GM12875 (cell line): ENCODE data around the gene PLXNA2.

Experiments used
- H3K4me3 ChIP-seq: one replicate; pipeline ENCODE4 v1.5.1; 2011; ENCODE audit warnings: low read depth, low read length, control low read depth
- TF ChIP-seq, protein P1 (sequence below): IDR thresholded peaks from 2 replicates; pipeline ENCODE4 v1.5.1; 2011; ENCODE audit warnings: low read depth, mild to moderate bottlenecking, control low read depth, inconsistent platforms, low read length, moderate library complexity, borderline replicate concordance; ENCODE audit not compliant: insufficient read depth

The PLXNA2 gene

DNA sequence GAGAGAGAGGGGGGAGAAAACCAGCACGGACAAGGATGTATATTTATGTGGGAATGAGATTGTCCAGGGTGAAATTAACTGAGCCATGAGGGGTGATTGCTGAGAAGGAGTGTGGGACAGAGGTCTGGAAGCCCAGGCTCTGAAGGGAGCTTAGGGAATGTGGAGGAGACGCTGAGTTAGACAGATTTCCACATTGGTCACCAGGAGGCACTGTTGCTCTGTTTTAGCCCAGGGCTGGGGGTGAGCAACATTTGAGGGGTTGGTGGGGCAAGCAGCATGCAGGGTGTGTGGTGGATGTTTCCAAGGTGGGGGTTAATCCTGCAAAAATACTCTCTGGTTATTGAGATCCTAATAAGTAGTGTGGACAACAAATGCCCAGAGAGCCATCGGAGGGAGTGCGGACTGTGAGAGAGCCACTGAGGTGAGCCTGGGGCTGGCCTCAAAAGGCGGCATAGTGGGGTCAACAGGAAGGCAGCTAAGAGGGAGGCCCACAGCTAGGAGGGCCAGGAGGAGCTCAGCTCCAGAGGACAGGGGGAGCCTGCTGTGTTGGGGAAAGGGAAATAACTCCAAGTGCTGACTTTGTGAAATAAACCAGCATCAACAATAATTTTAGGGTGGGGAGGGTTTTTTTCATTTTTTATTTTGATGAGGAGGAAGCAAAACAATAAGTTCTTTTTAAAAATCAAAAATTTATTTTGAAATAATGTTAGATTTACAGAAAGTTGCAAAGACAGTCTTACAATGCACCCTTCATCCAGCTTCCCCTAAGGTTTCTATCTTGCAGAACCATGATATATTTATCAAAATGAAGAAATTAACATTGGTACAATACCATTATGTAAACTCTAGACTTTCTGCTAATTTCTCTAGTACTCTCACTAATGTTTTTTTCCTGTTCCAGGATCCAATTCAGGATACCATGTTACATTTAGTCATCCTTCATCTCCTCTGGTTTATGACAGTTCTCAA, 250.4 kb downstream of the PLXNA2 start:
- TF ChIP-seq, protein P1, sequence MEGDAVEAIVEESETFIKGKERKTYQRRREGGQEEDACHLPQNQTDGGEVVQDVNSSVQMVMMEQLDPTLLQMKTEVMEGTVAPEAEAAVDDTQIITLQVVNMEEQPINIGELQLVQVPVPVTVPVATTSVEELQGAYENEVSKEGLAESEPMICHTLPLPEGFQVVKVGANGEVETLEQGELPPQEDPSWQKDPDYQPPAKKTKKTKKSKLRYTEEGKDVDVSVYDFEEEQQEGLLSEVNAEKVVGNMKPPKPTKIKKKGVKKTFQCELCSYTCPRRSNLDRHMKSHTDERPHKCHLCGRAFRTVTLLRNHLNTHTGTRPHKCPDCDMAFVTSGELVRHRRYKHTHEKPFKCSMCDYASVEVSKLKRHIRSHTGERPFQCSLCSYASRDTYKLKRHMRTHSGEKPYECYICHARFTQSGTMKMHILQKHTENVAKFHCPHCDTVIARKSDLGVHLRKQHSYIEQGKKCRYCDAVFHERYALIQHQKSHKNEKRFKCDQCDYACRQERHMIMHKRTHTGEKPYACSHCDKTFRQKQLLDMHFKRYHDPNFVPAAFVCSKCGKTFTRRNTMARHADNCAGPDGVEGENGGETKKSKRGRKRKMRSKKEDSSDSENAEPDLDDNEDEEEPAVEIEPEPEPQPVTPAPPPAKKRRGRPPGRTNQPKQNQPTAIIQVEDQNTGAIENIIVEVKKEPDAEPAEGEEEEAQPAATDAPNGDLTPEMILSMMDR, result peak; percentile 50; the same call in 1 of the 2 replicates
- no peak overlapping the region for H3K4me3 ChIP-seq

GRCh38 chr1:207992677-207993236, 251.4 kb downstream of the PLXNA2 start:
- TF ChIP-seq, protein P1, result no peak
- no peak overlapping the region for H3K4me3 ChIP-seq

DNA sequence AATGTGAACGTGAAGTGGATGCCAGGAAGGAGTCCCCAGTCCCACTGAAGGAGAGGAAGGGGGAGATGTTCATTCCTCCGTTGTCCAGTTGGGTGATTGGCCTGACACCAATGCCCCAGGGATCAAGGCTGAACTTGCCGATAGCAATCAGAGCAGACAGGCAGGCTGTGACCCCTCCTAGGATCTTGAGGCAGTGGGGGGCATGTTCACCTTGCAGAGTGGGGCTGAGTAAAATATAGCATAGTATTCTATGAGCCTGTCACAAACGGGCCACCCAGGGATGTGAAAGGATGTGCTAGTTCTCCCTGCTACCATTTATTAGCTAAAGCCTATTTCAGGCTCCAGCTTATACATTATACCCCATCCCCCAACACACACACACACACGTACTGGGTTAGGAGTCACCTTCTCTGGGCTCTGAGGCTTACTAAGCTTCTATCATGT, 252.6 kb downstream of the PLXNA2 start:
- TF ChIP-seq, protein P1, result no peak
- no peak overlapping the region for H3K4me3 ChIP-seq

- H3K4me3 ChIP-seq, result no peak overlapping the region
- TF ChIP-seq, protein P1, result no peak
These were observed 253.2 kb downstream of the PLXNA2 start for GRCh38 chr1:207990876-207991582.

- TF ChIP-seq, protein P1, result no peak
- no peak overlapping the region for H3K4me3 ChIP-seq
These were observed 253.7 kb downstream of the PLXNA2 start for GRCh38 chr1:207990455-207990854.

DNA sequence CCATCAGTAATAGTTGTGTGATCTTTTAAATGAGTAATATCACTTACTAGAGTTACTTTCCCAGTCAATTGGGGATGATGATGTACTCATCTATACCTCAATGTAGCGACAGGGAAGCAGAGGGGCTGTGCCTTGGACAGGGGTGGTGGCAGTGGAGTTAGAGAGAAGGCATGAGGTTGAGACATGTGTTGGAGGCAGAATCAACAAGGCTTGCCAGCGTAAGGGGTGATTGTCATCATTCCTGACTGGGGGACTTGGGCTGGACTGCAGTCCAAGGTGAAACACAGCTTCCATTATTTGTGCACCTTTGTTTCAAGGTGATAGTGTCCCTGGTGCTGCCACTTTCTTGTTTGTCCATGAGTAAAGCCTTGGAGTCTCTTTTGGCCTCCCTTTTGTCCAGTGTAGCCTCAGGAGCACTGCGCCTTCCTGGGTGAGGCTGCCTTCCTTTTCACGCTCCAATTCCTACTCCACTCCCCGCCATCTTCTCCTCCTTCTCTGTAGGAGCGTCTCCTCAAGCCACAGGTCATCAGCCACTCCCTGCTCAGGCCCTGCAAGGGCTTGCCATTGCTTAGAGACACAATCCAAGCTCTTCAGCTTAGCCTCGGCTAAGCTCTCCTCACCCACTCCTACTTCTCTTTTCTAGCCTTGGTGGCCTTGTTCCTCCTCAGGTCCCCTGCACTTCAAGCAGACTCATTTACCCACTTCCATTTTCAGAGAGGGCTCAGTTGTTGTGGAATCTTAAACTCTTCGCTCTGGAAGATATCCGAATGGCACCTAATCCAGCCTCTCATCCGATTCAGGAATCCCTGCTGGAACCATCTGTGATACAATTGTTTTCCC, 255.6 kb downstream of the PLXNA2 start:
- no peak overlapping the region for H3K4me3 ChIP-seq
- TF ChIP-seq, protein P1, result no peak
